K562 (cell line): ENCODE data around the gene TMC2. TPM values are rescaled to one million over a fixed set of nuclear protein-coding genes. Genes with fewer than 3 reads are reported as not detected.

Experiments
- ATAC-seq: fragments of 200-7000 bp; cut with Tn5 transposase; 3 replicates; pipeline ENCODE4 v1.9.1; 2020; ENCODE audit warnings: moderate library complexity
- BruUV-seq: library from RNA; stranded (reverse); fragments of 400-500 nt; replicated peaks from 2 replicates; lab custom pipeline; 2021; lab: Mats Ljungman, UMichigan
- CTCF ChIA-PET: fragments of 300-600 bp; formaldehyde crosslinking; extraction: SDS; loops from one replicate; lab custom pipeline; 2021; ENCODE audit warnings: low intra/inter-chr PET ratio; lab: Yijun Ruan, JAX
- POLR2A ChIA-PET: fragments of 300-600, 350-650 bp; sonication (Branson Sonifier 250); formaldehyde crosslinking; extraction: SDS; loops from one replicate; lab custom pipeline; 2021; ENCODE audit warnings: antibody characterized with exemption, inconsistent platforms; lab: Yijun Ruan, JAX
- DNase-seq, 4 experiments: peaks; one replicate each; pipeline versions ENCODE4 v3.0.0 to v3.0.0-alpha.2; 2011 to 2018; ENCODE audit warnings: low spot score in 3 of 4, mixed read lengths in 3 of 4; ENCODE audit errors: extremely low read depth in 1 of 4
- FAIRE-seq: peaks from 2 replicates; lab custom pipeline; 2011; peaks lifted over from hg19 to GRCh38; lab: Jason Lieb, UNC
- H2AFZ ChIP-seq: 2 replicates; pipeline ENCODE4 v1.6.0; 2011; ENCODE audit warnings: low read depth, low read length, control low read depth, inconsistent platforms
- H3K27ac ChIP-seq: fragments of 200-600 bp; 3 replicates; pipeline ENCODE4 v1.8.0; 2011; ENCODE audit warnings: low read depth, mild to moderate bottlenecking, control low read depth, inconsistent platforms, low read length, moderate library complexity, mixed read lengths; ENCODE audit errors: extremely low read depth
- H3K27me3 ChIP-seq, 2 experiments: fragments of 300-600 bp in 1 of 2; 2 replicates in 1 of 2; 3 replicates in 1 of 2; pipeline versions ENCODE4 v1.6.0 to v1.8.0; 2011; ENCODE audit warnings: inconsistent platforms in 2 of 2, low read length in 2 of 2, mild to moderate bottlenecking in 1 of 2, mixed read lengths in 1 of 2, moderate library complexity in 1 of 2; ENCODE audit not compliant: control insufficient read depth in 2 of 2, insufficient read depth in 2 of 2
- H3K36me3 ChIP-seq: fragments of 300-600 bp; 3 replicates; pipeline ENCODE4 v1.8.0; 2011; ENCODE audit warnings: mild to moderate bottlenecking, low read length, inconsistent platforms; ENCODE audit not compliant: control insufficient read depth, insufficient read depth
- H3K4me1 ChIP-seq, 2 experiments: fragments of 200-600 bp in 1 of 2; replicated peaks in 1 of 2; 2 replicates in 1 of 2; 3 replicates in 1 of 2; pipeline versions ENCODE4 v1.5.1 to v1.8.0; 2011; ENCODE audit warnings: inconsistent platforms in 2 of 2, low read length in 2 of 2, mild to moderate bottlenecking in 1 of 2, mixed read lengths in 1 of 2, moderate library complexity in 1 of 2; ENCODE audit not compliant: control insufficient read depth in 2 of 2, insufficient read depth in 2 of 2
- H3K4me2 ChIP-seq: 2 replicates; pipeline ENCODE4 v1.6.1; 2011; ENCODE audit warnings: low read length, control low read depth, inconsistent platforms, mixed read lengths; ENCODE audit not compliant: insufficient read depth
- H3K4me3 ChIP-seq: fragments of 200-600 bp; sonication (generic), shearing (Covaris generic); 2 replicates; pipeline ENCODE4 v1.5.1; 2016; ENCODE audit warnings: control low read depth, inconsistent platforms
- H3K79me2 ChIP-seq: fragments of 200-600 bp; 3 replicates; pipeline ENCODE4 v1.8.0; 2011; ENCODE audit warnings: low read length, inconsistent platforms; ENCODE audit not compliant: control insufficient read depth, insufficient read depth
- H3K9ac ChIP-seq, 2 experiments: 2 replicates each; pipeline versions ENCODE4 v1.6.0 to v1.6.1; 2011; ENCODE audit warnings: low read depth in 2 of 2, low read length in 2 of 2, control low read depth in 1 of 2, inconsistent platforms in 1 of 2, mild to moderate bottlenecking in 1 of 2, mixed read lengths in 1 of 2; ENCODE audit not compliant: insufficient read depth in 1 of 2
- H3K9me1 ChIP-seq: one replicate; pipeline ENCODE4 v1.6.0; 2011; ENCODE audit warnings: inconsistent platforms, mild to moderate bottlenecking, low read length, moderate library complexity; ENCODE audit not compliant: control insufficient read depth, insufficient read depth
- H3K9me3 ChIP-seq: replicated peaks from 2 replicates; pipeline ENCODE4 v1.5.1; 2011; ENCODE audit warnings: low read depth, low read length, inconsistent platforms; ENCODE audit not compliant: control insufficient read depth, insufficient read depth
- H4K20me1 ChIP-seq: replicated peaks from 2 replicates; pipeline ENCODE4 v1.6.1; 2011; ENCODE audit warnings: low read length, inconsistent platforms, mixed read lengths; ENCODE audit not compliant: control insufficient read depth, insufficient read depth
- FOXP4 ChIP-seq: sonication (generic); formaldehyde crosslinking; IDR thresholded peaks from 2 replicates; pipeline ENCODE4 v1.8.0; 2022; ENCODE audit warnings: mild to moderate bottlenecking, missing genetic modification reagents, borderline replicate concordance
- NFIX ChIP-seq: fragments of 250-450 bp; sonication (Bioruptor Pico); IDR thresholded peaks from 2 replicates; pipeline ENCODE4 v1.4.0; 2020; ENCODE audit warnings: low read depth, mild to moderate bottlenecking, moderate library complexity
- RFX5 ChIP-seq: IDR thresholded peaks from 2 replicates; pipeline ENCODE4 v1.6.1; 2011; ENCODE audit warnings: low read depth, mild to moderate bottlenecking, improper control_type of control experiment, low read length
- TRIM28 ChIP-seq: fragments of 450-650 bp; IDR thresholded peaks from 2 replicates; pipeline ENCODE4 v1.6.1; 2017
- ZBTB5 ChIP-seq: fragments of 450-650 bp; IDR thresholded peaks from 2 replicates; pipeline ENCODE4 v1.6.1; 2017; ENCODE audit warnings: antibody characterized with exemption
- ZNF707 ChIP-seq: fragments of 250-450 bp; sonication (Bioruptor Pico); conservative IDR thresholded peaks from 2 replicates; pipeline ENCODE4 v1.8.0; 2022; ENCODE audit warnings: inconsistent platforms, mild to moderate bottlenecking, moderate library complexity
- ZNF785 ChIP-seq: fragments of 250-450 bp; sonication (Bioruptor Pico); IDR thresholded peaks from 2 replicates; pipeline ENCODE4 v1.4.0; 2020; ENCODE audit warnings: mild to moderate bottlenecking
- WGBS: fragments of 100-300 bp; shearing (Covaris generic); methylation state at CpG from one replicate; pipeline ENCODE4 v1.1.6; 2016; ENCODE audit warnings: low coverage, mixed read lengths; ENCODE audit not compliant: insufficient coverage; ENCODE audit errors: missing lambda C conversion rate; 5-methylcytosine and 5-hydroxymethylcytosine counted together
- in situ Hi-C: fragments of 300-500 bp; cut with MboI; formaldehyde crosslinking; loops from 4 replicates; pipeline ENCODE4 v1.15.0; 2018; ENCODE audit warnings: inconsistent platforms, mixed read lengths
- intact Hi-C: fragments of 100-400 bp; cut with micrococcal nuclease; formaldehyde crosslinking; loops from 2 replicates; pipeline ENCODE4 v1.14.2; 2022
- polyA plus RNA-seq, 8 experiments: library from polyadenylated mRNA; depleted of rRNA in 4 of 8; stranded (reverse) in 5 of 8; unstranded in 3 of 8; fragments of >200 nt; fragmentation: Nextera tagmentation in 2 of 8; fragmentation: Illumina TruSeq in 1 of 8; extraction: Ambion mirVana in 2 of 8; extraction: Trizol in 1 of 8; gene quantifications; 2 replicates each; pipeline versions ENCODE4 v1.2.1 to v1.2.3, GENCODE V29; 2011 to 2014; ENCODE audit warnings: inconsistent platforms in 1 of 8, missing spikeins in 1 of 8
- total RNA-seq, 7 experiments: library from RNA; depleted of rRNA in 6 of 7; stranded (reverse); fragments of >200 nt in 6 of 7; fragmentation: Illumina TruSeq in 2 of 7; extraction: Trizol in 2 of 7; gene quantifications; 2 replicates each; pipeline versions ENCODE4 v1.2.1 to v1.2.3, GENCODE V29; 2011 to 2021; ENCODE audit warnings: low replicate concordance in 1 of 7

The TMC2 gene
- total and polyA plus RNA-seq, 9 of the 15 experiments (the other 6 are each of a cell fraction or from before 2014, with no cell fraction given), result not detected

- POLR2A ChIA-PET, result no interaction called here
- ATAC-seq, result no peak
- no peak overlapping the region for H3K4me2 ChIP-seq
- CTCF ChIA-PET, result no interaction called here
- FAIRE-seq, result no peak
- in situ Hi-C loops (no loop called here), intact Hi-C loops (no loop called here)
- H3K9me3 ChIP-seq, result 0 out of 2 replicates have a peak, but pooled peaks cover 2% of the 10 kb centered on the region
- no peak overlapping the region for H2AFZ ChIP-seq
- no peak overlapping the region for H3K27ac ChIP-seq
- H3K9ac ChIP-seq, result no peak overlapping the region
- H3K9me1 ChIP-seq, result no peaks in the 10 kb centered on the region
- DNase-seq, result no peak
- TF ChIP-seq TRIM28 (peak; percentile 78; the same call in 1 of the 2 replicates), FOXP4 (CRISPR knock-in tag) (no peak), ZBTB5 (no peak), RFX5 (no peak), NFIX (CRISPR knock-in tag) (no peak), ZNF707 (no peak), ZNF785 (CRISPR knock-in tag) (no peak)
- no peaks in the 10 kb centered on the region for H3K79me2 ChIP-seq
- no peaks in the 10 kb centered on the region; a peak in 1 of 5 replicates for H3K4me1 ChIP-seq
- no peaks in the 10 kb centered on the region; the same call in 1 of the 2 replicates for H4K20me1 ChIP-seq
- H3K27me3 ChIP-seq, result no peaks in the 10 kb centered on the region
- 0% methylated on average over 1 of the region's 1 CpG for WGBS
- no peak overlapping the region for H3K4me3 ChIP-seq
- H3K36me3 ChIP-seq, result no peaks in the 10 kb centered on the region
- no TSS peak for BruUV-seq
Observed at GRCh38 chr20:2606507-2607006, 70.2 kb downstream of the TMC2 start.
